K562 (cell line): ENCODE data around the gene KIAA0825.

Source experiments
- CBX5 ChIP-seq: IDR thresholded peaks from 2 replicates; pipeline ENCODE4 v1.6.1; 2014; ENCODE audit warnings: low read depth, borderline replicate concordance
- CREB1 ChIP-seq, 2 experiments: sonication (generic) in 1 of 2; formaldehyde crosslinking in 1 of 2; IDR thresholded peaks; 2 replicates each; pipeline versions ENCODE4 v1.6.1 to v1.8.0; 2012 to 2022; ENCODE audit warnings: inconsistent platforms in 1 of 2, mild to moderate bottlenecking in 1 of 2, missing genetic modification reagents in 1 of 2, moderate library complexity in 1 of 2
- ETV6 ChIP-seq, 3 experiments: fragments of 150-350 bp in 1 of 3; sonication (generic) in 1 of 3; formaldehyde crosslinking in 1 of 3; IDR thresholded peaks; 2 replicates each; pipeline versions ENCODE4 v1.6.1 to v1.8.0; 2014 to 2022; ENCODE audit warnings: borderline replicate concordance in 2 of 3, low read depth in 2 of 3, antibody characterized with exemption in 1 of 3, low read length in 1 of 3, mild to moderate bottlenecking in 1 of 3, missing genetic modification reagents in 1 of 3
- KLF13 ChIP-seq: fragments of 450-650 bp; IDR thresholded peaks from 2 replicates; pipeline ENCODE4 v1.6.1; 2016; ENCODE audit warnings: missing genetic modification characterization, low read depth, mild to moderate bottlenecking, missing compliant biosample characterization, moderate library complexity, borderline replicate concordance
- MAZ ChIP-seq, 2 experiments: fragments of 450-650 bp in 1 of 2; sonication (generic) in 1 of 2; formaldehyde crosslinking; IDR thresholded peaks in 1 of 2; conservative IDR thresholded peaks in 1 of 2; 2 replicates each; pipeline versions ENCODE4 v1.4.0 to v1.5.0; 2020; ENCODE audit warnings: mild to moderate bottlenecking in 1 of 2, missing genetic modification reagents in 1 of 2
- RBM34 ChIP-seq: fragments of 200-400 bp; formaldehyde crosslinking; IDR thresholded peaks from 2 replicates; pipeline ENCODE4 v1.6.1; 2018; ENCODE audit warnings: low read length, borderline replicate concordance; ENCODE audit not compliant: insufficient read depth
- SRF ChIP-seq, 2 experiments: fragments of 250-450, 450-650 bp in 1 of 2; sonication (Bioruptor Pico) in 1 of 2; sonication (generic) in 1 of 2; formaldehyde crosslinking; IDR thresholded peaks; 2 replicates each; pipeline versions ENCODE4 v1.5.0 to v1.5.1; 2020 to 2022; ENCODE audit warnings: mild to moderate bottlenecking in 1 of 2, missing genetic modification reagents in 1 of 2
- ZFP36 ChIP-seq: fragments of 150-350 bp; IDR thresholded peaks from 2 replicates; pipeline ENCODE4 v1.6.1; 2018; ENCODE audit warnings: low read length, low read depth; ENCODE audit not compliant: partially characterized antibody
- ZNF197 ChIP-seq: fragments of 200-800 bp; sonication (Bioruptor generic); IDR thresholded peaks from 2 replicates; pipeline ENCODE4 v1.6.1; 2016; ENCODE audit warnings: low read depth, missing genetic modification characterization, missing compliant biosample characterization
- ZNF584 ChIP-seq: fragments of 200-800 bp; sonication (Bioruptor generic); IDR thresholded peaks from 2 replicates; pipeline ENCODE4 v1.6.1; 2016; ENCODE audit warnings: low read depth, mild to moderate bottlenecking, missing genetic modification characterization, missing compliant biosample characterization
- TF ChIP-seq, protein P1 (sequence below): sonication (generic); formaldehyde crosslinking; IDR thresholded peaks from 2 replicates; pipeline ENCODE4 v1.9.0; 2022; ENCODE audit warnings: mild to moderate bottlenecking, missing genetic modification reagents
- TF ChIP-seq, protein P2 (sequence below), 3 experiments: IDR thresholded peaks in 2 of 3; conservative IDR thresholded peaks in 1 of 3; 2 replicates each; pipeline ENCODE4 v1.5.1; 2011 to 2012; ENCODE audit warnings: low read length in 3 of 3, mild to moderate bottlenecking in 3 of 3, control low read depth in 2 of 3, improper control_type of control experiment in 1 of 3, inconsistent platforms in 1 of 3, low read depth in 1 of 3, mixed read lengths in 1 of 3, moderate library complexity in 1 of 3; ENCODE audit not compliant: insufficient read depth in 2 of 3
- TF ChIP-seq, protein P3 (sequence below), 2 experiments: fragments of 450-650 bp in 1 of 2; IDR thresholded peaks; 2 replicates each; pipeline ENCODE4 v1.6.1; 2011 to 2017; ENCODE audit warnings: low read depth in 2 of 2, antibody characterized with exemption in 1 of 2, borderline replicate concordance in 1 of 2, low read length in 1 of 2, mild to moderate bottlenecking in 1 of 2, mixed read lengths in 1 of 2; ENCODE audit not compliant: control insufficient read depth in 1 of 2

DNA sequence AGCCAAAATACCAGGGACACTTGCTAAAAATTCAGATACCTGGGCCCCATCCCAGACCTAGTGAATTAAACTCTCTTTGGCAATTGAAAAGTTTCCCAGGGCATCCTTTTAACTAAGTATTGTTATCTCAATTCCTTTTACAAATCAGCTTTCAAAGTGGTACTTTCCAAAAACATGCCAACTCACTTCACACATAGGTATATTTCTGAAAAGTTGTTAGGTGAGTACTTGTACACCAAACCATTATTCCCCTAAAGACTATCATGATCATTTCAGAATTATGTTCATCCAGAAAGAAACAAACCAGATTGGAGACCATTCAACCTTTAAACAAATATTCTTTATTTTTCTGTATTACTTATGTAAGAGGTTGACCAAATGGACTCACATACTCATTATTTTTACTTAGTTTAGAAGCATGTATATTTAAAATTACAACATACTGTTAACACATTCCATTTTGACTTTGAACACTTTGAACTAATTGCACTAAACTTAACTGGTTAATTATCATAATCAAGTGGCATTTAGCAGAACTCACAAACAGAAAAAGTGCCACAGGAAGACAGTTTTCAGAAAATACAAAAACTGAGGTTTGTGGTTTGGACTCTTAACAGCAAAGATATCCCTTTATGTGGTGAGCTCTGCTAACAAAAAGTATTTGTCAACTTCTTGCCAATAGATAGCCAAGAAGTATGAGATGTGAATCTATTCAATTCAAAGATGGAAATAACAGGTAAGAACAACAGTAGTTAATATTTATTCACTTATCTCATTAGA, 40.7 kb downstream of the KIAA0825 start:
- TF ChIP-seq CREB1 (IDR thresholded peaks at IDR 0.05) (no peak), CREB1 (CRISPR knock-in tag; IDR thresholded peaks at IDR 0.05) (no peak), RBM34 (no peak), ZNF197 (no peak), ZNF584 (CRISPR knock-in tag) (no peak), ETV6 (IDR thresholded peaks at IDR 0.05; ENCODE audit: borderline replicate concordance in 1 of 2, low read depth in 2 of 2, low read length in 1 of 2) (no peak), ETV6 (CRISPR knock-in tag; IDR thresholded peaks at IDR 0.05; ENCODE audit: borderline replicate concordance) (no peak), CBX5 (no peak), SRF (CRISPR knock-in tag; IDR thresholded peaks at IDR 0.05) (no peak), MAZ (CRISPR knock-in tag; conservative IDR thresholded peaks at IDR 0.05 in 1 of 2, IDR thresholded peaks at IDR 0.05 in 1 of 2) (no peak), KLF13 (tag) (no peak), ZFP36 (no peak)
- TF ChIP-seq, protein P1, sequence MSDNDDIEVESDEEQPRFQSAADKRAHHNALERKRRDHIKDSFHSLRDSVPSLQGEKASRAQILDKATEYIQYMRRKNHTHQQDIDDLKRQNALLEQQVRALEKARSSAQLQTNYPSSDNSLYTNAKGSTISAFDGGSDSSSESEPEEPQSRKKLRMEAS (CRISPR knock-in tag) = no peak
- TF ChIP-seq, protein P2, sequence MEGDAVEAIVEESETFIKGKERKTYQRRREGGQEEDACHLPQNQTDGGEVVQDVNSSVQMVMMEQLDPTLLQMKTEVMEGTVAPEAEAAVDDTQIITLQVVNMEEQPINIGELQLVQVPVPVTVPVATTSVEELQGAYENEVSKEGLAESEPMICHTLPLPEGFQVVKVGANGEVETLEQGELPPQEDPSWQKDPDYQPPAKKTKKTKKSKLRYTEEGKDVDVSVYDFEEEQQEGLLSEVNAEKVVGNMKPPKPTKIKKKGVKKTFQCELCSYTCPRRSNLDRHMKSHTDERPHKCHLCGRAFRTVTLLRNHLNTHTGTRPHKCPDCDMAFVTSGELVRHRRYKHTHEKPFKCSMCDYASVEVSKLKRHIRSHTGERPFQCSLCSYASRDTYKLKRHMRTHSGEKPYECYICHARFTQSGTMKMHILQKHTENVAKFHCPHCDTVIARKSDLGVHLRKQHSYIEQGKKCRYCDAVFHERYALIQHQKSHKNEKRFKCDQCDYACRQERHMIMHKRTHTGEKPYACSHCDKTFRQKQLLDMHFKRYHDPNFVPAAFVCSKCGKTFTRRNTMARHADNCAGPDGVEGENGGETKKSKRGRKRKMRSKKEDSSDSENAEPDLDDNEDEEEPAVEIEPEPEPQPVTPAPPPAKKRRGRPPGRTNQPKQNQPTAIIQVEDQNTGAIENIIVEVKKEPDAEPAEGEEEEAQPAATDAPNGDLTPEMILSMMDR (IDR thresholded peaks at IDR 0.05 in 2 of 3, conservative IDR thresholded peaks at IDR 0.05 in 1 of 3; ENCODE audit: insufficient read depth in 2 of 3, low read depth in 1 of 3, low read length in 3 of 3) = no peak
- TF ChIP-seq, protein P3, sequence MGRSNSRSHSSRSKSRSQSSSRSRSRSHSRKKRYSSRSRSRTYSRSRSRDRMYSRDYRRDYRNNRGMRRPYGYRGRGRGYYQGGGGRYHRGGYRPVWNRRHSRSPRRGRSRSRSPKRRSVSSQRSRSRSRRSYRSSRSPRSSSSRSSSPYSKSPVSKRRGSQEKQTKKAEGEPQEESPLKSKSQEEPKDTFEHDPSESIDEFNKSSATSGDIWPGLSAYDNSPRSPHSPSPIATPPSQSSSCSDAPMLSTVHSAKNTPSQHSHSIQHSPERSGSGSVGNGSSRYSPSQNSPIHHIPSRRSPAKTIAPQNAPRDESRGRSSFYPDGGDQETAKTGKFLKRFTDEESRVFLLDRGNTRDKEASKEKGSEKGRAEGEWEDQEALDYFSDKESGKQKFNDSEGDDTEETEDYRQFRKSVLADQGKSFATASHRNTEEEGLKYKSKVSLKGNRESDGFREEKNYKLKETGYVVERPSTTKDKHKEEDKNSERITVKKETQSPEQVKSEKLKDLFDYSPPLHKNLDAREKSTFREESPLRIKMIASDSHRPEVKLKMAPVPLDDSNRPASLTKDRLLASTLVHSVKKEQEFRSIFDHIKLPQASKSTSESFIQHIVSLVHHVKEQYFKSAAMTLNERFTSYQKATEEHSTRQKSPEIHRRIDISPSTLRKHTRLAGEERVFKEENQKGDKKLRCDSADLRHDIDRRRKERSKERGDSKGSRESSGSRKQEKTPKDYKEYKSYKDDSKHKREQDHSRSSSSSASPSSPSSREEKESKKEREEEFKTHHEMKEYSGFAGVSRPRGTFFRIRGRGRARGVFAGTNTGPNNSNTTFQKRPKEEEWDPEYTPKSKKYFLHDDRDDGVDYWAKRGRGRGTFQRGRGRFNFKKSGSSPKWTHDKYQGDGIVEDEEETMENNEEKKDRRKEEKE (IDR thresholded peaks at IDR 0.05; ENCODE audit: borderline replicate concordance in 1 of 2, control insufficient read depth in 1 of 2, low read depth in 2 of 2, low read length in 1 of 2) = no peak
